Dendritic cell treated with granulocyte-macrophage colony-stimulating factor and Interleukin-4, amounts not matched to agents 40 ng/mL and 50 ng/mL, for 4 days (primary cell): ENCODE results near the gene RBPMS2.
"Not testable (repeated sequence)": the region's sequence is repeated elsewhere in the genome, so short reads cannot be mapped to it uniquely, and the experiment has no call there.

Experiments used
- H3K27ac Mint-ChIP-seq: one replicate; pipeline ENCODE4 v1.8.0; 2022; ENCODE audit warnings: mild to moderate bottlenecking, mixed read lengths
- H3K27me3 Mint-ChIP-seq: one replicate; pipeline ENCODE4 v1.8.0; 2022; ENCODE audit warnings: mild to moderate bottlenecking, mixed read lengths
- H3K36me3 Mint-ChIP-seq: one replicate; pipeline ENCODE4 v1.8.0; 2022; ENCODE audit warnings: low read depth, mixed read lengths
- H3K4me1 Mint-ChIP-seq: one replicate; pipeline ENCODE4 v1.8.0; 2022; ENCODE audit warnings: low read depth, mixed read lengths
- H3K4me3 Mint-ChIP-seq: one replicate; pipeline ENCODE4 v1.8.0; 2022; ENCODE audit warnings: mild to moderate bottlenecking, moderate library complexity, mixed read lengths
- H3K9me3 Mint-ChIP-seq: one replicate; pipeline ENCODE4 v1.8.0; 2022; ENCODE audit warnings: mixed read lengths
- intact Hi-C: fragments of 100-400 bp; cut with micrococcal nuclease; formaldehyde crosslinking; loops from one replicate; pipeline ENCODE4 v1.15.0; 2022

Gene RBPMS2

GRCh38 chr15:64755427-64755940 lies 19.9 kb downstream of the RBPMS2 start:
- Mint-ChIP-seq H3K27me3 (peaks cover 8% of the 10 kb centered on the region), H3K4me3 (no peak overlapping the region), H3K9me3 (no peaks in the 10 kb centered on the region), H3K36me3 (no peaks in the 10 kb centered on the region), H3K27ac (no peak overlapping the region), H3K4me1 (peaks cover 9% of the 10 kb centered on the region)
- intact Hi-C loops: no loop called here

GRCh38 chr15:64754663-64755426 lies 20.5 kb downstream of the RBPMS2 start:
- intact Hi-C loops: no loop called here
- H3K27me3 Mint-ChIP-seq: peaks cover 13% of the 10 kb centered on the region
- peaks cover 9% of the 10 kb centered on the region for H3K4me1 Mint-ChIP-seq
- no peak overlapping the region for H3K27ac Mint-ChIP-seq
- no peak overlapping the region for H3K4me3 Mint-ChIP-seq
- H3K36me3 Mint-ChIP-seq: no peaks in the 10 kb centered on the region
- H3K9me3 Mint-ChIP-seq: no peaks in the 10 kb centered on the region

- Mint-ChIP-seq H3K4me3 (no peak overlapping the region), H3K27ac (no peak overlapping the region), H3K4me1 (peaks cover 9% of the 10 kb centered on the region), H3K36me3 (no peaks in the 10 kb centered on the region), H3K9me3 (no peaks in the 10 kb centered on the region), H3K27me3 (peaks cover 13% of the 10 kb centered on the region)
- intact Hi-C loops: no loop called here
Observed at GRCh38 chr15:64753480-64754185, 21.8 kb downstream of the RBPMS2 start.

GRCh38 chr15:64751464-64751863 lies 23.9 kb downstream of the RBPMS2 start:
- H3K27me3 Mint-ChIP-seq: peaks cover 27% of the 10 kb centered on the region
- H3K27ac Mint-ChIP-seq: no peak overlapping the region
- H3K36me3 Mint-ChIP-seq: no peaks in the 10 kb centered on the region
- H3K4me3 Mint-ChIP-seq: no peak overlapping the region
- peaks cover 9% of the 10 kb centered on the region for H3K4me1 Mint-ChIP-seq
- intact Hi-C loops: no loop called here
- H3K9me3 Mint-ChIP-seq: no peaks in the 10 kb centered on the region

GRCh38 chr15:64749999-64750657 lies 25.3 kb downstream of the RBPMS2 start:
- no peak overlapping the region for H3K27ac Mint-ChIP-seq
- no peaks in the 10 kb centered on the region for H3K9me3 Mint-ChIP-seq
- H3K4me1 Mint-ChIP-seq: no peaks in the 10 kb centered on the region
- intact Hi-C loops: no loop called here
- H3K27me3 Mint-ChIP-seq: peaks cover 24% of the 10 kb centered on the region
- H3K36me3 Mint-ChIP-seq: no peaks in the 10 kb centered on the region
- H3K4me3 Mint-ChIP-seq: no peak overlapping the region

GRCh38 chr15:64749167-64749566 lies 26.2 kb downstream of the RBPMS2 start:
- intact Hi-C loops: no loop called here
- Mint-ChIP-seq H3K4me3 (no peak overlapping the region), H3K27ac (no peak overlapping the region), H3K36me3 (no peaks in the 10 kb centered on the region), H3K27me3 (peaks cover 24% of the 10 kb centered on the region), H3K4me1 (no peaks in the 10 kb centered on the region), H3K9me3 (no peaks in the 10 kb centered on the region)

GRCh38 chr15:64748251-64748650 lies 27.1 kb downstream of the RBPMS2 start:
- Mint-ChIP-seq H3K9me3 (no peaks in the 10 kb centered on the region), H3K4me1 (no peaks in the 10 kb centered on the region), H3K27me3 (peaks cover 24% of the 10 kb centered on the region), H3K27ac (no peak overlapping the region), H3K4me3 (no peak overlapping the region), H3K36me3 (no peaks in the 10 kb centered on the region)
- intact Hi-C loops: no loop called here

GRCh38 chr15:64747578-64747977 lies 27.8 kb downstream of the RBPMS2 start:
- H3K4me1 Mint-ChIP-seq: no peaks in the 10 kb centered on the region
- no peaks in the 10 kb centered on the region for H3K36me3 Mint-ChIP-seq
- H3K4me3 Mint-ChIP-seq: no peak overlapping the region
- peak overlapping the region; percentile 6 for H3K27ac Mint-ChIP-seq
- intact Hi-C loops: no loop called here
- H3K27me3 Mint-ChIP-seq: peaks cover 24% of the 10 kb centered on the region
- H3K9me3 Mint-ChIP-seq: no peaks in the 10 kb centered on the region

- intact Hi-C loops: no loop called here
- H3K9me3 Mint-ChIP-seq: no peaks in the 10 kb centered on the region
- no peaks in the 10 kb centered on the region for H3K36me3 Mint-ChIP-seq
- peaks cover 24% of the 10 kb centered on the region for H3K27me3 Mint-ChIP-seq
- H3K27ac Mint-ChIP-seq: peak overlapping the region; percentile 6
- no peak overlapping the region for H3K4me3 Mint-ChIP-seq
- no peaks in the 10 kb centered on the region for H3K4me1 Mint-ChIP-seq
Observed at GRCh38 chr15:64746921-64747320, 28.5 kb downstream of the RBPMS2 start.

GRCh38 chr15:64746356-64746755 lies 29.0 kb downstream of the RBPMS2 start:
- H3K27me3 Mint-ChIP-seq: peaks cover 24% of the 10 kb centered on the region
- intact Hi-C loops: no loop called here
- H3K9me3 Mint-ChIP-seq: no peaks in the 10 kb centered on the region
- no peak overlapping the region for H3K4me3 Mint-ChIP-seq
- H3K36me3 Mint-ChIP-seq: no peaks in the 10 kb centered on the region
- no peaks in the 10 kb centered on the region for H3K4me1 Mint-ChIP-seq
- H3K27ac Mint-ChIP-seq: no peak overlapping the region

GRCh38 chr15:64743691-64744090 lies 31.7 kb downstream of the RBPMS2 start:
- intact Hi-C loops: no loop called here
- no peaks in the 10 kb centered on the region for H3K36me3 Mint-ChIP-seq
- no peak overlapping the region for H3K4me3 Mint-ChIP-seq
- no peak overlapping the region for H3K27ac Mint-ChIP-seq
- H3K9me3 Mint-ChIP-seq: no peaks in the 10 kb centered on the region
- no peaks in the 10 kb centered on the region for H3K4me1 Mint-ChIP-seq
- H3K27me3 Mint-ChIP-seq: peaks cover 18% of the 10 kb centered on the region

- Mint-ChIP-seq H3K9me3 (no peaks in the 10 kb centered on the region), H3K4me3 (no peak overlapping the region), H3K4me1 (no peaks in the 10 kb centered on the region), H3K27ac (no peak overlapping the region), H3K36me3 (no peaks in the 10 kb centered on the region), H3K27me3 (peaks cover 15% of the 10 kb centered on the region)
- intact Hi-C loops: no loop called here
Observed at GRCh38 chr15:64742921-64743320, 32.5 kb downstream of the RBPMS2 start.

GRCh38 chr15:64742385-64742784 lies 33.0 kb downstream of the RBPMS2 start:
- intact Hi-C loops: no loop called here
- Mint-ChIP-seq H3K36me3 (no peaks in the 10 kb centered on the region), H3K27ac (no peak overlapping the region)

GRCh38 chr15:64741708-64742107 lies 33.7 kb downstream of the RBPMS2 start:
- H3K27ac Mint-ChIP-seq, H3K27me3 Mint-ChIP-seq, H3K9me3 Mint-ChIP-seq, intact Hi-C loops, H3K4me3 Mint-ChIP-seq, H3K4me1 Mint-ChIP-seq, H3K36me3 Mint-ChIP-seq: not testable (repeated sequence)

More at GRCh38 chr15:64742385-64742784, 33.0 kb downstream of the RBPMS2 start:
- no peak overlapping the region for H3K4me3 Mint-ChIP-seq
- no peaks in the 10 kb centered on the region for H3K4me1 Mint-ChIP-seq
- H3K27me3 Mint-ChIP-seq: peaks cover 10% of the 10 kb centered on the region
- H3K9me3 Mint-ChIP-seq: no peaks in the 10 kb centered on the region
